NCI-H146 treated with DMSO at 0.1 percent for 48 hours (cell line): Measurements from ENCODE around the gene CYLD.
A peak's percentile ranks its signal among the peaks of the same experiment; 100 is the strongest.

ENCODE experiments used
- DNase-seq: peaks from one replicate; lab custom pipeline; 2025; ENCODE audit not compliant: unreplicated experiment; lab: John Stamatoyannopoulos, UW

The CYLD gene

GRCh38 chr16:50711040-50711439, 30.8 kb upstream of the CYLD start:
- no peak for DNase-seq

- no peak for DNase-seq
These were observed 29.9 kb upstream of the CYLD start for GRCh38 chr16:50711862-50712559.

DNA sequence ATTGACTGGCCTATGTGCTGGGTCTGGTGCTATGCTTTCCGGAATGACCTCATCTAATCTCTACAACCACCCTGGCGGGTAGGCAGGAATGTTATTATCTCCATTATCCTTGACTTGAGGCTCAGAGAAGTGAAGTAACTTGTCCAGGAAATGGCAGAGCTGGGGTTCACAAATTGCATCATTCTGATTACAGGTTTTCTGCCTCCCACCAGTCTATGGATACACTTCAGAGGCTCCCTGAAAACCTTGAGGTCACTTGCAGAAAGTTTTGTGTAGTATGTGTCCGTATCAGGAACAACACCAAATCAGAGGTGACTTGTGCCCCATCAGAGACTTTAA, 29.4 kb upstream of the CYLD start:
- no peak for DNase-seq

- no peak for DNase-seq
These were observed 28.9 kb upstream of the CYLD start for GRCh38 chr16:50712956-50713355.

DNA sequence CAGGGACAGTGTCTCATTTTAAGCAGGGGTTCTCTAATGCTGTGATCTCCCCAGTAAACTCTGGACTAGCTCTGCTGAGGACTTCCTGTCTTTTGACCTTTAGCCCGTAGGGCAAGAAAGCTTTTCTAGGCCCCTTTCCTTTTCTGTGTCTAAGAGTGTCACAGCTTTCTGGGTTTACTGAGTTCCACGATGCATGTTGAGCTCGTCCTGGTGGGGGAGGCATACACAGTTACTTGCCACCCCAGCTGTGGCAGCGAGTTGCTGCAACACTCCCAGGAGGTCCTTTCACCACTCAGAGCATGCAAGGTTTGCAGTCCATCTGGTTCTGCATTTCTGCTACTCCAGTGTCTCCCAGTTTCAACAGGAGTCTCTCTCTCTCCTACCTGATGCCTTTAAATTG, 24.8 kb upstream of the CYLD start:
- no peak for DNase-seq

DNA sequence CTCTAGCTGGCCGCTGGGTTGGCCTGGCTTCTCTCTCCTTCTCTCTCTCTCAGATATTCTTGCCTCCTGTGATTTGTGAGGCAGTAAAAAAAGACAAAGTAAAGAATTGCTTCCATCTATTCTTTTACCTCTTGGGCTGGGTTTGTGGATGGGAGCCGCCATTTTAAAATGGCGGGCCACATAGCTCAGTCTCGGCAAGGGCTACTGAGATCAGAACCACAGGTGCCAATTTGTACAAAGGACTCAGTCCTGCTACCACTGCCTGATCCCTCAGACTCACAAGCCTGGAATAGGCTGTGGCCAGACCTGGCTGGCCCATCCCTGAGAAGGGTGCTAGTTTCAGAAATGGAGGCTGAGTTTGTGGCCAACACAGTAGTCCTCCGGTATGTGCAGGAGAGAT, 24.4 kb upstream of the CYLD start:
- DNase-seq, result no peak

DNA sequence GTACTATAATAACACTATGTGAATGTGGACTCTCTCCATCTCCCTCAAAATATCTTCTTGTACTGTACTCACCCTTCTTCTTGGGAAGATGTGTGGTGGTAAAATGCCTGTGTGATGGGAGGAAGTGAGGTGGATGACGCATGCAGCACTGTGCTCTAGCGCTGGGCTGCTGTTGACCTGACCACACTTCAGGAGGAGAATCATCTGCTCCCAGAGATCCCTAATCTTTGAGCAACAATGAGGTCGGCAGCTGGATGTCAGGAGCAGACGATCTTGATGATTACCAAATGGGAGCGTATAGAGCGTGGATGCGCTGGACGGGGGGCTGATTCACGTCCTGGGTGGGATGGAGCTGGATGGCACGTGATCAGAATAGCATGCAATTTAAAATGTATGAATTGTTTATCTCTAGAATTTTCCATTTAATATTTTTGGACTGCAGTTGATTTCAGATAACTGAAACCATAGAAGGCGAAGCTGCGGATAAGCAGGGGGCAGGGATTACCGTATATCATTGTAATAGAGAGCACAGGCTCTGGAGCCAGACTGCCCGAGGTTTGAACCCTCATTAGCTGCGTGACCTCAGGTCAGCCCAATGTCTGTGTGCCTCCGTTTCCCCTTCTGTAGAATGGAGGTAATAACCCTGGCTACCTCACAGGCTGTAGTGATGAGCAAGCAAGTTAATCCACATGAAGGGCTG, 23.7 kb upstream of the CYLD start:
- no peak for DNase-seq

GRCh38 chr16:50718761-50719400, 23.0 kb upstream of the CYLD start:
- no peak for DNase-seq

- DNase-seq, result peak; percentile 7
These were observed 22.2 kb upstream of the CYLD start for GRCh38 chr16:50719401-50720337.

- peak; percentile 66 for DNase-seq
These were observed 20.1 kb upstream of the CYLD start for GRCh38 chr16:50721549-50722404.

DNA sequence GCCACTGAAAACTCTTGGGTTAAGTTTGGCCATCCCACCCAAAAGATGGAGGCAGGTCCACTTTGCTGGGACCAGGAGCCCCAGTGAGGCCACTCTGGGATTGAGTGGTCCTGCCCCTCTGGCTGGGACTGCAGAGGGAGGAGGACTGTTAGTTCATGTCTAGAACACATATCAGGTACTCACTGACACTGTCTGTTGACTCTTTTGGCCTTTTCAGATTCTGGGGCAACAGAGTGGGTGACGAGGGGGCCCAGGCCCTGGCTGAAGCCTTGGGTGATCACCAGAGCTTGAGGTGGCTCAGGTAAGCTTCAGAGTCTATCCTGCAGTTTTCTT, 19.5 kb upstream of the CYLD start:
- DNase-seq, result no peak

DNA sequence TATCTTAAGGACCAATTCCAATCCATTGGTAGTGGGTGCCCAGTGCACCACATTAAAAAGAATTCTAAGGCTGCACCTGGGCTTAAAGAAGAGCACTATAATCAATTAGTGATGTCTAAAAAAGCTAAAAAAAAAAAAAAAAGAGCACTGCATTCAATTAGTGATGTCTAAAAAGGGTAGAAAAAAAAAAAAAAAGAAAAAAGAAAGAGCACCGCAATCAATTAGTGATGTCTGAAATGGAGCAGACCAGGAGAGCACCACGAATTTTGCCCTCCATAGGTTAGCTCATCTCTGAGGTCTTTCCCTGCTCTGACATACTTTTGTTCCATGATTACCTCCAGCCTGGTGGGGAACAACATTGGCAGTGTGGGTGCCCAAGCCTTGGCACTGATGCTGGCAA, 18.9 kb upstream of the CYLD start:
- no peak for DNase-seq

DNA sequence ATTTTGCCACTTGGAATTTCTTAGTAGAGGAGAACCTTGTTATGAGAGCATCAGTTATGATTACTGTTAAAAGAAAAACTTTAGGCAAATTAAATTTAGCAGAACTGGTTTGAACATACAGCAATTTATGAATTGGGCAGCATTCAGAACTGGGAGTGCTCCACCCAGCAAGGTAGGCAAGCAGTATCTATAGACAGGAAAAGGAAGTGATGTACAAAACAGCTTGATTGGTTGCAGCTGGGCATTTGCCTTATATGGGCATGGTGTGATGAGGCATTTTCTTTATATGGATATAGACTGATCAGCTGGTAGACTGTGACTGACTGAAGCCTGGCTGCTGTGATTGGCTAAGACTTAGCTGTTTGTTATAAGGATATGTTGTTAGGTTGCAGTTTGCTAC, 17.6 kb upstream of the CYLD start:
- no peak for DNase-seq

GRCh38 chr16:50731130-50731988, 10.5 kb upstream of the CYLD start:
- DNase-seq, result no peak

DNA sequence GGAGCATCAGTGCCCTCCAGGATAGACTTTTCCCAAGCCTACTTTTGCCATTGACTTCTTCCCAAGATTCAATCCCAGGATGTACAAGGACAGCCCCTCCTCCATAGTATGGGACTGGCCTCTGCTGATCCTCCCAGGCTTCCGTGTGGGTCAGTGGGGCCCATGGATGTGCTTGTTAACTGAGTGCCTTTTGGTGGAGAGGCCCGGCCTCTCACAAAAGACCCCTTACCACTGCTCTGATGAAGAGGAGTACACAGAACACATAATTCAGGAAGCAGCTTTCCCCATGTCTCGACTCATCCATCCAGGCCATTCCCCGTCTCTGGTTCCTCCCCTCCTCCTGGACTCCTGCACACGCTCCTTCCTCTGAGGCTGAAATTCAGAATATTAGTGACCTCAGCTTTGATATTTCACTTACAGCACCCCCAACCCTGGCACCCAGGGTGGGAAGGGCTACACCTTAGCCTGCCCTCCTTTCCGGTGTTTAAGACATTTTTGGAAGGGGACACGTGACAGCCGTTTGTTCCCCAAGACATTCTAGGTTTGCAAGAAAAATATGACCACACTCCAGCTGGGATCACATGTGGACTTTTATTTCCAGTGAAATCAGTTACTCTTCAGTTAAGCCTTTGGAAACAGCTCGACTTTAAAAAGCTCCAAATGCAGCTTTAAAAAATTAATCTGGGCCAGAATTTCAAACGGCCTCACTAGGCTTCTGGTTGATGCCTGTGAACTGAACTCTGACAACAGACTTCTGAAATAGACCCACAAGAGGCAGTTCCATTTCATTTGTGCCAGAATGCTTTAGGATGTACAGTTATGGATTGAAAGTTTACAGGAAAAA, 9.7 kb upstream of the CYLD start:
- no peak for DNase-seq

DNA sequence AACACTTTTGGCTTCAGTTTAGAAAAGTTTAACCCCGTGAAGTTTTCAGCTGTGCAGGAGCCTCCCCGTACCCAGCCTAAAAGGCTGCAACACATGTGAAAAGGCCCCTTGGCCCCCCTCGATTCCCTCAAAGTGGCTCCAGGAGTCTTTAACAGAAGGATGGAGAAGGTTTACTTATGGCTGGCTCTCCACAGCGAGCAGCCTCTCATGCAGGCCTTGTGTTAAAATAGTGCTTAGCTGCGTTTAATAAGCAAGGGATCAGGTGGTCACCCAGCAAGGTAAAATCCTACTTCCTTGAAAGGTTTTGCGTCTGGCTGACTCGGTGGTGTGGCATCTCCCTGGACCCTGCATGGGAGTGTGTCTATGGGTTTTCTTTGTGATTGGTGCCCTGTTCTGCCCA, 8.4 kb upstream of the CYLD start:
- no peak for DNase-seq

DNA sequence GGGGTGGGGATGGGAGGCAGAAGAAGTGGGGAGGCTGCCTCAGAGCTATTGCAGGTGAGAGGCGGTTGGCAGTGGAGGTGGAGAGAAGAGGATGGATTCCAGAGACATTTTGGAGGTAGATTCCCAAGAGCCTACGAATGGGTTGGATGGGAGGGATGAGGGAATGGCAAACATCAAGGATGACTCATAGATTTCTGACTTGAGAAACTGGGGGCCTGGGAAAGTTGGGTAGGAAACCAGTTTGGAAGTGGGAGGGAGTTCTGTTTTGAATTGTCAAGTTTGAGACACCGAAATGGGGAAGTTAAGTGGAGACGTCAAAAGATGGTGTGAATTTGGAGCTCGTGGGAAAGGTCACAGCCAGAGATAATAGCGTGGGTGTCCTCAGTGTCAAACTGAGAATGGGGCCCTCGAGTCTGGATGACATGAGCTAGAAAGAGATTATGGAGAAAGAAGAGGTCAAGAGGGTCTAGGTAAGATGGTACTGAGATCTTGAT, 6.2 kb upstream of the CYLD start:
- DNase-seq, result no peak

DNA sequence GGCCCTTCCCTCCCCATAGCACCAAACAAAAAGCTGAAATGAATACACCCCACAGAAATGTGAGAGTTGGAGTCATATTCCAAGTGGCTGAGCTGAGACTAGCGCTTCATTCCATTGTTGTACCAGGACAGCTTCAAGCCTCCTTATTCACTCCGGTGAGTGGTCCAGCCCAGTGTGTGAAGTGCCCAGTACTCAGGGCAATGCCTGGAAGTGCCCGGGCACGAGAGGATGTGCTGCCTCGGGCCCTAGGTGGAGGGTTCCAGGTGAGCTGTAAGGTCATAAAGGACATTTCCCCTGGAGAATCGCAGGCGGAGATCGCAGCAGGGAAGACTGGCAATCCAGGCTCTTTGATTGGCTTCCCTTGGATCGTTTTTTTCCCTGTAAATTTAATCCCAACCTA, 5.4 kb upstream of the CYLD start:
- no peak for DNase-seq
